NT2/D1 (cell line): ENCODE data around the gene ZMYND19.
A peak's percentile ranks its signal among the peaks of the same experiment; 100 is the strongest.

ENCODE experiments used
- DNase-seq: peaks from one replicate; pipeline ENCODE4 v3.0.0-alpha.2; 2011; ENCODE audit warnings: low read depth, low spot score
- H3K27me3 ChIP-seq: 2 replicates; pipeline ENCODE4 v1.6.0; 2011; ENCODE audit warnings: mild to moderate bottlenecking; ENCODE audit not compliant: insufficient read length, insufficient read depth
- H3K36me3 ChIP-seq: 2 replicates; pipeline ENCODE4 v1.6.1; 2011; ENCODE audit warnings: mild to moderate bottlenecking, low read length, mixed read lengths; ENCODE audit not compliant: insufficient read depth, insufficient read length
- H3K4me1 ChIP-seq: 2 replicates; pipeline ENCODE4 v1.5.1; 2011; ENCODE audit not compliant: insufficient read depth, insufficient read length
- H3K4me3 ChIP-seq: 2 replicates; pipeline ENCODE4 v1.5.1; 2011; ENCODE audit warnings: low read depth; ENCODE audit not compliant: insufficient read length
- H3K9ac ChIP-seq: 2 replicates; pipeline ENCODE4 v1.6.0; 2011; ENCODE audit warnings: low read depth; ENCODE audit not compliant: insufficient read length
- H3K9me3 ChIP-seq: 2 replicates; pipeline ENCODE4 v1.5.1; 2011; ENCODE audit warnings: mild to moderate bottlenecking, low read length; ENCODE audit not compliant: insufficient read depth
- SUZ12 ChIP-seq: IDR thresholded peaks from 2 replicates; pipeline ENCODE4 v1.6.1; 2011; ENCODE audit not compliant: insufficient read length, insufficient read depth; ENCODE audit errors: extremely low read depth
- YY1 ChIP-seq: IDR thresholded peaks from 2 replicates; pipeline ENCODE4 v1.6.1; 2011; ENCODE audit not compliant: insufficient read length, insufficient read depth
- ZNF274 ChIP-seq: IDR thresholded peaks from 2 replicates; pipeline ENCODE4 v1.6.1; 2011; ENCODE audit warnings: mild to moderate bottlenecking, low read depth, low read length

The ZMYND19 gene

DNA sequence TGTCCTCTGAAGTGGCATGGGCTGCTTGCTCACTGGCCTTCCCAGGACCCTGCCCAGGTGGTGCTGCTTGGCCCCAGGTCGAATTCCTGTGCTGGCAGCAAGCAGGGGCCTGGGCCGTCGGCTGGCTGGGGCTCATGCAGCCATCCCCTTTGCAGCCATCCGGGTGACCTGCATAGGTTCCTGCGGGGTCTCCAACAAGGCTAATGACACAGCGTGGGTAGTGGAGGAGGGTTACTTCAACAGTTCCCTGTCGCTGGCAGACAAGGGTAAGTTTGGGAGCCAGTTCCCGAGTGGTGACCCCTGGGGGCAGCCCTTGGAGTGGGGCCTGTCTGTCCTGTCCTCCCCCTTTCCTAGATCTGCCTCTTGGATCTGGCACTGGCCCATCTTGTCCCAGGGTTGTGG, 22.4 kb upstream of the ZMYND19 start:
- no peak for DNase-seq
- Histone ChIP-seq H3K4me1 (peaks cover 33% of the 10 kb centered on the region), H3K36me3 (peaks cover 53% of the 10 kb centered on the region), H3K4me3 (no peak overlapping the region), H3K27me3 (no peaks in the 10 kb centered on the region), H3K9me3 (no peaks in the 10 kb centered on the region), H3K9ac (no peak overlapping the region)
- TF ChIP-seq SUZ12 (no peak), YY1 (no peak), ZNF274 (no peak)

DNA sequence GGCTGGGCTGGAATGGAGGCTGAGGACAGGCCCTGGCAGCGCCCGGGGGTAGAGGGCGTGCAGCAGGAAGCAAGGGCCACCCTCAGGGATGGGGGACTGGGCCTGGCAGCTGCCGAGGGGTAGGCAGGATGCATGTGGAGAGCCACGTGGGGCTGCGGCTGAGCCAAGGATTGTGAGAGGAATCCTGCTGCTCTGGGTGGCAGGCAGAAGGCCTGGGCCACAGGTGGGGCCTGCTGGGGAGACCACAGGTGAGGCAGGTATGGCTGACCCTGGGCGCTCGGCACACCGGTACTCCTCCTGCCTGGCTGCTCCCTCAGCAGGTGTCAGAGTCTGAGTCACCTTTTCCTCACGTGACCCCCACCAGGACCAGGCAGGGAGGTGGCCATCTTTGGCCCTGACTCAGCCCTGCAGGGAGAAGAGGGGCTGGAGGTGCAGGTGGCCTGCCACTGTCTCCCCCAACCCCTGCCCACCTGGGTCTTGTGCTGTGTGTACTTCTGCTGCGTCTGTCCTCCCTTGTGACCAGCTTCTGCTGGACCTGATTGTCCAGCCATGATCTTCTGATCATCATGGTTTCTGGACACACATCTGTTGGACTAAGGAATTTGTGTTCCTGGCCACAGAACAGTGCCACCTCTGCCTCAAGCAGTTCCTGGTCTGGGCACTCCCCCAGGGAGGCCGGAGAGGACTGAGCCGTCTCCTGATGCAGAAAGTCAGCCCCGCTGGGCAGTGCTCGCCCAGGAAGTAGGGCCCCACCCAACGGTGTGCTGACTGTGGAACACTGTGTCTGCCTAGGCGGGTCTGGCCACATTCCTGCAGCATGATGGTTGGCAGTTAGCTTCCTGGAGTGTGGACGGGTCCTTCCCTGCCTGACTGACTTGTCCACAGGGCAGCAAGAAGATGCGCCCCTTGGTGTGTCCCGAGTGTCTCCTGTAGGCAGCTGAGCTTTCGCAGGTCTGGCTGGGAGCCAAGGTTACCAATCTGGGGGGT, 21.6 kb upstream of the ZMYND19 start:
- H3K9ac ChIP-seq: peak overlapping the region; percentile 2
- H3K4me3 ChIP-seq: no peak overlapping the region
- no peak for DNase-seq
- H3K36me3 ChIP-seq: peaks cover 45% of the 10 kb centered on the region
- H3K27me3 ChIP-seq: peaks cover 3% of the 10 kb centered on the region
- no peaks in the 10 kb centered on the region for H3K9me3 ChIP-seq
- no peak for TF ChIP-seq YY1
- no peak for TF ChIP-seq SUZ12
- no peak for TF ChIP-seq ZNF274
- H3K4me1 ChIP-seq: peaks cover 38% of the 10 kb centered on the region

DNA sequence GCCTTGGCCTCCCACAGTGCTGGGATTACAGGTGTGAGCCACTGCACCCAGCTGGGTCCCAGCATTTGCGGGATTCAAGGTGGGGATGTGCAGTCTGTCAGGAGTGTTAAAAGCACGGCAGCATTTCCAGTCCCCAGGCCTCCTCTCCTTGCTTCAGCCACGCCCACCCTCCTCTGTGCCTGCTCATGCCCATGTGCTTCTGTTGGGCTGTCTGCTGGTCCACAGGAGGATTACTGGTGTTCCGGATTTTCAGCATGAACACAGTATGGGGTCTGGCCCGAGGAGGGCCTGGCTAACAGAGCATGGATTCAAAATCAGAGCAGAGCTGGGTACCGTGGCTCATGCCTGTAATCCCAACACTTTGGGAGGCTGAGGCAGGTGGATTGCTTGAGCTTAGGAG, 20.6 kb upstream of the ZMYND19 start:
- no peak for DNase-seq
- no peak overlapping the region for H3K4me3 ChIP-seq
- H3K27me3 ChIP-seq: peaks cover 12% of the 10 kb centered on the region
- H3K9ac ChIP-seq: peak overlapping the region; percentile 42
- TF ChIP-seq ZNF274 (no peak), YY1 (no peak), SUZ12 (no peak)
- H3K4me1 ChIP-seq: peaks cover 45% of the 10 kb centered on the region
- H3K36me3 ChIP-seq: peaks cover 36% of the 10 kb centered on the region
- H3K9me3 ChIP-seq: no peaks in the 10 kb centered on the region

DNA sequence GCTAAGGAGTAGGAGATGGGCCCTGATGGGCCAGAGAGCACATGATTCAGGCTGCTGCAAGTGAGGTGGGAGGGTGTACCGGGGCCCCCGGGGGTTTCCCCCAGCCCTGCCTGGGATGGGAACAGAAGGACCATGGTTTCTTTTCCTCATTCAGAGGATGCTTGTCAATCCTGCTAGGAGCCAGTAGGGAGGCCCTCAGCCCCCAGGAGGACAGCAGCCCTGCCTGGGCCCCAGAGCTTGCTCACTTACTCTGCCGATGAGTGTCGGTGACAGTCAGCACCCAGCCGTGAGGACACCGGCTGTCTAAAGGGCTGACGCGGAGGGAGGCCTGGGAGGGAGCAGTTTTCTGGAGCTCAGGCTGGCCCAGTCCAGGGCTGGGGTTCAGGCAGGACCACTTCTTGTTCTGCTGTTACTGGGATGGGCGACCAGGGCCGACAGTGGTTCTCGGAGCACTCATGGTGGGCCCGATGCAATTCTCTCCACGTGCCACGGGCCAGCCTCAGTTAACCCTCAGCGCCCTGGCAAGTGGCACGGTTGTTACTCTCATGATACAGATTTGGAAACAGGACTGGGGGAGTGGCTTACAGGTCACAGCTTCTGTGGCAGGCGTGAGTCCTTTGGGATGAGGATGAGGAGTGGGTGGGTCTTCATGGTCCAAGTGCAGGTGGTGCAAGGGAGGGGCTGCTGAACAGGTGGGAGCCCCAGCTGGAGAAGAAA, 17.0 kb upstream of the ZMYND19 start:
- Histone ChIP-seq H3K27me3 (peaks cover 23% of the 10 kb centered on the region), H3K9ac (peak overlapping the region; percentile 15), H3K4me3 (no peak overlapping the region), H3K36me3 (peaks cover 6% of the 10 kb centered on the region), H3K9me3 (no peaks in the 10 kb centered on the region), H3K4me1 (peaks cover 38% of the 10 kb centered on the region)
- DNase-seq: no peak
- TF ChIP-seq SUZ12 (no peak), ZNF274 (no peak), YY1 (no peak)

DNA sequence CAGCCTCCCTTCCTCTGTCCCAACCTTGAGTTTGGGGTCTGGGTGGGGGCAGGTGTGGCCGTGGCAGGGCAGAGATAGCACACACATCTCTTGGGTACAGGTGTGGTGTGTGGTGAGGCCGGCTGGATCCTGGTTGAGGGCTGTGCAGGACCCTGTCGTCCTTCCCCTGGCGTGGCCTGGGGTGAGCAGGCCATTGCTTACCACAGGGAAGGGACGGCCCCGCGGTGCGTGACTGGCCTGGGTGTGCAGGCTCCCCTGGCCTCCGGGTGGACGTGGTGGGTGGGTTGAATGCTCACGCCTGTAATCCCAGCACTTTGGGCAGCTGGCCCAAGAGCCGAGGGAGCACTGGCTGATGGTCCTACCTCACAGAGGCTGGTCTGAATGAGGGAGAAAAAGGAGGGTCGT, 16.4 kb upstream of the ZMYND19 start:
- DNase-seq: no peak
- H3K4me1 ChIP-seq: peaks cover 35% of the 10 kb centered on the region
- H3K36me3 ChIP-seq: peaks cover 6% of the 10 kb centered on the region
- peaks cover 23% of the 10 kb centered on the region for H3K27me3 ChIP-seq
- peak overlapping the region; percentile 90 for H3K9ac ChIP-seq
- H3K9me3 ChIP-seq: no peaks in the 10 kb centered on the region
- no peak for TF ChIP-seq YY1
- TF ChIP-seq ZNF274: no peak
- no peak for TF ChIP-seq SUZ12
- peak overlapping the region; percentile 69 for H3K4me3 ChIP-seq

DNA sequence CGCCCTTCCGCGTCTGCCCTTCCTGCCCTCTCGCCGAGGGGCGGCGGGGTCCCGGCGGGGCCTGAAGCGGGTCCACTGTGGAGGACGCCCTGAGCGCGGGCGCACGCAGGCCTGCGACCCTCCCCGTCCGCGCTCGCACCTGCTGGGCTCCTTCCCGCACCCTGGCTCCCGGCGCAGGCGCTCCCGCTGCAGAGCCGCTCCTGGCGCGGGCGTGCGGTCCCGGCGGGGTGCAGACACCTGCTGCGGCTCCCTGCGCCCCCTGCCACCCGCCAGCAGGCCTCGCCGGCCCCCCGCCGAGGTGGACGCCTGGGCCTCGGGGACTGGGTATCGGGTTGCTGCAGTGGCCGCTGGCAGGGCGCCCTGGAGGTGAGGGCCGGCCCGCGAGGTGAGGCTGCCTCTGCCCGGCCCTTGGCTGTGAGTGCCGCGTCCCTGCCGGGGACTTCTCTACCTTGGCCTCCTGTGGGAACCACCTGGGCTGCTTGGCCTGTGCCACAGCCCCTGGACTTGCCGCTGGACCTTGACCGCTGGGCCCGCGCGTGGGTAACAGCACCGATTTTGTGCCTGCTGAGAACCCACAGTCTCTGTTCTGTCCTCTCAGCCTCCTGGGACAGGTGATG, 15.8 kb upstream of the ZMYND19 start:
- H3K4me1 ChIP-seq: peaks cover 30% of the 10 kb centered on the region
- DNase-seq: no peak

More for the DNA sequence above, 15.8 kb upstream of the ZMYND19 start:
- H3K4me3 ChIP-seq: peak overlapping the region; percentile 69
- no peaks in the 10 kb centered on the region for H3K9me3 ChIP-seq
- H3K9ac ChIP-seq: peak overlapping the region; percentile 90
- peaks cover 23% of the 10 kb centered on the region for H3K27me3 ChIP-seq
- TF ChIP-seq SUZ12: no peak
- no peak for TF ChIP-seq YY1
- no peak for TF ChIP-seq ZNF274
- H3K36me3 ChIP-seq: peaks cover 6% of the 10 kb centered on the region
